ENCODE measurements around the gene SPTLC3.

The SPTLC3 gene

DNA sequence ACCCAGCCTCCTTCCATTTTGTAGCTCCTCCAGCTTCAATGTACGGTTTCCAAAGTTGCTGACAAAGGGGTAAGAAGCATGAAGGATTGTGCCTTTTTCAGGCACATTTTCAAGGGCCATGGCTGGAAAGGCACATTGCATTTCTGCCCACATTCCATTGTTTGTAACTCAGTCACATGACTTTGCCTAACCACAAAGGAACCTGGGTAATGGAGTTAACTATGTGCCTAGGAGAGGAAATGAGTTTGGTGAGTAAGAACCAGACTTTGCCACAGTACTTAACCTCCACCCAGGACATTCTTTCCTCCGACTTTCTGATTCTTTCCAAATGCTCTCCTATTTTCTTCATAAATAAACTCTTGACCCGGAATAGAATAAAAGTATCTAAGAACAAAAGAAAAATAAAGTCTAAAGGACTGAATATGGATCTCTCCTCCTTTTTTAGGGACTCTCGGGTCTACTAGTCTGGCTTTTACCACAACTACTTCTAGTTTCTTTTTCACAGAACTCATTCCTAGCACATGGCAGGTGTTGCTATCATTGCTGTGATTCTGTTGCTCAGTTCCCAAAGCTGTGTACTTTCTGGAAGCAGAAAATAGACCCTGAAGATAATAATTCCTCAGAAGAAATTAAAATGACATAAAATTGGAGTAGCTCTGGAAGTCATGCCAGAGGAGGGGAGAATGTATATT, 130.8 kb downstream of the SPTLC3 start:
- Histone ChIP-seq H3K9ac (no peak overlapping the region), H2AFZ (no peak overlapping the region), H3K9me3 (ENCODE audit: control insufficient read depth, low read length) (no peaks in the 10 kb centered on the region), H3K27me3 (ENCODE audit: control insufficient read depth, insufficient read depth, low read length) (no peaks in the 10 kb centered on the region), H3K79me2 (no peaks in the 10 kb centered on the region), H3K27ac (no peak overlapping the region), H3K4me3 (ENCODE audit: low read depth, low read length) (no peak overlapping the region), H3K4me2 (ENCODE audit: low read length) (no peak overlapping the region), H3K4me1 (no peaks in the 10 kb centered on the region), H3K36me3 (ENCODE audit: control insufficient read depth, insufficient read depth, low read length) (no peaks in the 10 kb centered on the region)
- TF ChIP-seq, protein P1, sequence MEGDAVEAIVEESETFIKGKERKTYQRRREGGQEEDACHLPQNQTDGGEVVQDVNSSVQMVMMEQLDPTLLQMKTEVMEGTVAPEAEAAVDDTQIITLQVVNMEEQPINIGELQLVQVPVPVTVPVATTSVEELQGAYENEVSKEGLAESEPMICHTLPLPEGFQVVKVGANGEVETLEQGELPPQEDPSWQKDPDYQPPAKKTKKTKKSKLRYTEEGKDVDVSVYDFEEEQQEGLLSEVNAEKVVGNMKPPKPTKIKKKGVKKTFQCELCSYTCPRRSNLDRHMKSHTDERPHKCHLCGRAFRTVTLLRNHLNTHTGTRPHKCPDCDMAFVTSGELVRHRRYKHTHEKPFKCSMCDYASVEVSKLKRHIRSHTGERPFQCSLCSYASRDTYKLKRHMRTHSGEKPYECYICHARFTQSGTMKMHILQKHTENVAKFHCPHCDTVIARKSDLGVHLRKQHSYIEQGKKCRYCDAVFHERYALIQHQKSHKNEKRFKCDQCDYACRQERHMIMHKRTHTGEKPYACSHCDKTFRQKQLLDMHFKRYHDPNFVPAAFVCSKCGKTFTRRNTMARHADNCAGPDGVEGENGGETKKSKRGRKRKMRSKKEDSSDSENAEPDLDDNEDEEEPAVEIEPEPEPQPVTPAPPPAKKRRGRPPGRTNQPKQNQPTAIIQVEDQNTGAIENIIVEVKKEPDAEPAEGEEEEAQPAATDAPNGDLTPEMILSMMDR (IDR thresholded peaks at IDR 0.05), result no peak

DNA sequence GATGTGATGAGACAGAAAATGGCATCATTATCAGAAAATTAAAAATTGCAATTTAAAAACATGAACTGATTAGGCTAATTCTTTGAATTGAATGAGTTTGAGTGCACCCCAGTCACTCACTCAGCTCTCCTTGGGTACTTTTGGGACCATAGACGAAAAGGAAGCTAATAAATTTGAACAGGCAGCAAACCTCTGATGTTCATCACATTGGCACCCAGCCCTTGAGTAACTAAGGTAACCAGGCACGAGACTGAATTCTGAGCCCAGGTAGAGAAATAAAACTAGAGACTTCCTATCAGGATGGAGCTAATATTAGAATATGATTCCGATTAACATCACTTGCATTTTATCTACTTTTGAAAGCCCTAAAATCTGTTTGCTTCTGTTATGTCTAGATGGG, 131.4 kb downstream of the SPTLC3 start:
- Histone ChIP-seq H2AFZ (no peak overlapping the region), H3K4me2 (ENCODE audit: low read length) (no peak overlapping the region), H3K27ac (no peak overlapping the region), H3K4me1 (no peaks in the 10 kb centered on the region), H3K36me3 (ENCODE audit: control insufficient read depth, insufficient read depth, low read length) (no peaks in the 10 kb centered on the region), H3K27me3 (ENCODE audit: control insufficient read depth, insufficient read depth, low read length) (no peaks in the 10 kb centered on the region), H3K9me3 (ENCODE audit: control insufficient read depth, low read length) (no peaks in the 10 kb centered on the region), H3K4me3 (ENCODE audit: low read depth, low read length) (no peak overlapping the region), H3K79me2 (no peaks in the 10 kb centered on the region), H3K9ac (no peak overlapping the region)
- TF ChIP-seq, protein P1 (IDR thresholded peaks at IDR 0.05), result no peak

DNA sequence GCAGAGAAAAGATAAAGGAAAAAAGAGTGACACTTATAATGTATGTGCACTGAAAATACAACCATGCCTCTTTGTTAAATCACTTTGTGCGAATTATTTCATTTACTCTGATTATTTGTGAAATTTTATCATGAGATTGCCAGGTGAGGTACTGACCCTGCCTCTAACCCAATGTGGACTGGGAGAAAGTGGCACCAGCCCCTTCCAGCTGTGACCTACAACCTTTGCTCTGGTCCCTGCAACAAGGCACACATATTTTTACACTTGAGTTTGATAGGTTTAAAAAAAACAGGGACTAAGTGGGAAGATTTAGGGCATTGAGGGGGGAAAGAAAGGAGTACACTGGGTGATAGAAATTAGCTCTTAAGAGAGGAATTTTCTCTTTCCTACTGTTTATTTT, 132.0 kb downstream of the SPTLC3 start:
- no peak overlapping the region for H3K27ac ChIP-seq
- H3K4me3 ChIP-seq (ENCODE audit: low read depth, low read length), result no peak overlapping the region
- no peaks in the 10 kb centered on the region for H3K27me3 ChIP-seq (ENCODE audit: control insufficient read depth, insufficient read depth, low read length)
- TF ChIP-seq, protein P1 (IDR thresholded peaks at IDR 0.05), result no peak
- no peaks in the 10 kb centered on the region for H3K79me2 ChIP-seq
- H2AFZ ChIP-seq, result no peak overlapping the region
- H3K4me1 ChIP-seq, result no peaks in the 10 kb centered on the region
- H3K4me2 ChIP-seq (ENCODE audit: low read length), result no peak overlapping the region
- H3K9me3 ChIP-seq (ENCODE audit: control insufficient read depth, low read length), result no peaks in the 10 kb centered on the region
- no peaks in the 10 kb centered on the region for H3K36me3 ChIP-seq (ENCODE audit: control insufficient read depth, insufficient read depth, low read length)
- H3K9ac ChIP-seq, result no peak overlapping the region

DNA sequence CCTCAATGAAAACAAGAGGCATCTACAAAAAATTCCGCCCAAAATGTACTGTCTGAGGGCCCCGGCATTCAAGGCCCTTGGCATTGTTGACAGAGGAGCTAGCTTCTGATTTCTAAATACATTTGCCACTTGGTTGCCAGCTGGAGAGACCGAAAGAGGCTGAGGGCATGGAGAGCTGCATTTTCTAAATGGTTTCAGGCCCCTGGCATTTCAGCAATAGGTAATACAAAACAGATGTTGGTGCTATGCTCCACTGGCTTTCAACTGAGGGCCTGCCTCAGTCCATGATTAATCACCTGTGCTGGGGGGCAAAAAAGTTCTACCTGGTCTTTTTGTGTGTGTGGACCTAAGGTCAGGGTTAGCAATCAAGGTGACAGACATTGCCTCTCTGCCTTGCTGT, 132.8 kb downstream of the SPTLC3 start:
- H3K4me1 ChIP-seq, result no peaks in the 10 kb centered on the region
- no peaks in the 10 kb centered on the region for H3K9me3 ChIP-seq (ENCODE audit: control insufficient read depth, low read length)
- no peaks in the 10 kb centered on the region for H3K36me3 ChIP-seq (ENCODE audit: control insufficient read depth, insufficient read depth, low read length)
- H3K27ac ChIP-seq, result no peak overlapping the region
- H3K27me3 ChIP-seq (ENCODE audit: control insufficient read depth, insufficient read depth, low read length), result no peaks in the 10 kb centered on the region
- no peaks in the 10 kb centered on the region for H3K79me2 ChIP-seq
- H3K4me2 ChIP-seq (ENCODE audit: low read length), result no peak overlapping the region
- H3K4me3 ChIP-seq (ENCODE audit: low read depth, low read length), result no peak overlapping the region
- H3K9ac ChIP-seq, result no peak overlapping the region
- TF ChIP-seq, protein P1 (IDR thresholded peaks at IDR 0.05), result no peak
- H2AFZ ChIP-seq, result no peak overlapping the region

DNA sequence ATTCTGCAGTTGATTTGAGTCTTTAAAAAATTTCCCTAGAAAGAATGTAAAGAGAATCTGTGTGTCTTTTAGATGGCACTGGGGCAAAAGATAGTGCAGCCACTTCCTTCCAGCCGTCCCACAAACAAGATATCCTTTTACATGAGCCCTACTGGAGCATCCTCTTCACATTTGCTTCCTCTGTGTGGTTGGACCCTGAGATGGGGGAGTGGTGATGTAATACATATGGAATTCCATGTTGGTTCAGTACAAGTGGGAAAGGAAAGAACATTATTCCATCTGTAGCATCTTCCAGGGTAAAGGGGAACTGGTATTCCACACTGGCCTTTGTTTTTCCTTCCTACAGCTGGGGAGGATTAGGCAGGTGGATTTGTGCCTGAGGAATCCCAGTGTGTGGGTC, 133.4 kb downstream of the SPTLC3 start:
- no peak overlapping the region for H3K9ac ChIP-seq
- no peak overlapping the region for H3K4me2 ChIP-seq (ENCODE audit: low read length)
- no peak overlapping the region for H3K4me3 ChIP-seq (ENCODE audit: low read depth, low read length)
- H3K27me3 ChIP-seq (ENCODE audit: control insufficient read depth, insufficient read depth, low read length), result no peaks in the 10 kb centered on the region
- no peak overlapping the region for H3K27ac ChIP-seq
- H3K4me1 ChIP-seq, result no peaks in the 10 kb centered on the region
- TF ChIP-seq, protein P1 (IDR thresholded peaks at IDR 0.05), result no peak
- H3K36me3 ChIP-seq (ENCODE audit: control insufficient read depth, insufficient read depth, low read length), result no peaks in the 10 kb centered on the region
- no peaks in the 10 kb centered on the region for H3K9me3 ChIP-seq (ENCODE audit: control insufficient read depth, low read length)
- no peak overlapping the region for H2AFZ ChIP-seq
- H3K79me2 ChIP-seq, result no peaks in the 10 kb centered on the region
